HCT116 (cell line): ENCODE results near the gene NACC1. TPM values are rescaled to one million over a fixed set of nuclear protein-coding genes. Genes with fewer than 3 reads are reported as not detected.

Experiments used
- ATAC-seq: fragments of 200-7000 bp; cut with Tn5 transposase; 2 replicates; pipeline ENCODE4 v1.9.1; 2020; ENCODE audit warnings: mild to moderate bottlenecking, moderate library complexity
- BruUV-seq: library from RNA; stranded (reverse); fragments of 400-500 nt; replicated peaks from 2 replicates; lab custom pipeline; 2021; lab: Mats Ljungman, UMichigan
- CTCF ChIA-PET: fragments of 300-600 bp; sonication (Branson Sonifier 250); formaldehyde crosslinking; loops from one replicate; lab custom pipeline; 2021; ENCODE audit warnings: antibody characterized with exemption; lab: Charles Lee
- POLR2A ChIA-PET: fragments of 300-600, 350-600 bp; sonication (Branson Sonifier 250); formaldehyde crosslinking; loops from one replicate; lab custom pipeline; 2021; ENCODE audit warnings: antibody characterized with exemption; lab: Charles Lee
- RAD21 ChIA-PET, 2 experiments: fragments of 300-600 bp; sonication (Branson Sonifier 250); formaldehyde crosslinking; loops; one replicate each; lab custom pipeline; 2023; ENCODE audit warnings: low total read pairs in 2 of 2; ENCODE audit not compliant: uncharacterized antibody in 2 of 2, unreplicated experiment in 2 of 2, low non-redundant PET in 1 of 2; lab: Charles Lee
- DNase-seq: peaks from one replicate; pipeline ENCODE4 v3.0.0-alpha.2; 2010; ENCODE audit warnings: low read depth, low spot score
- H2AFZ ChIP-seq: fragments of 200-600 bp; shearing (Covaris generic), sonication (generic); 2 replicates; pipeline ENCODE4 v1.6.1; 2017; ENCODE audit warnings: low read depth, mixed run types, mixed read lengths, antibody characterized with exemption, low read length; ENCODE audit not compliant: poor library complexity, severe bottlenecking
- H3K27ac ChIP-seq: 2 replicates; pipeline ENCODE4 v1.5.1; 2012; ENCODE audit warnings: low read depth, low read length
- H3K27me3 ChIP-seq: fragments of 200-600 bp; sonication (generic); 2 replicates; pipeline ENCODE4 v1.6.1; 2016; ENCODE audit warnings: mixed run types, low read length, mixed read lengths; ENCODE audit not compliant: insufficient read depth
- H3K36me3 ChIP-seq, 2 experiments: fragments of 200-500 bp in 1 of 2; fragments of 200-600 bp in 1 of 2; sonication (Bioruptor generic) in 1 of 2; sonication (generic) in 1 of 2; 2 replicates each; pipeline versions ENCODE4 v1.5.1 to v1.6.1; 2014 to 2016; ENCODE audit warnings: low read length in 2 of 2, inconsistent platforms in 1 of 2, mixed read lengths in 1 of 2, mixed run types in 1 of 2; ENCODE audit not compliant: insufficient read depth in 2 of 2, control insufficient read depth in 1 of 2
- H3K4me1 ChIP-seq, 2 experiments: fragments of 200-600 bp in 1 of 2; sonication (generic) in 1 of 2; 2 replicates each; pipeline versions ENCODE4 v1.5.1 to v1.6.1; 2012 to 2017; ENCODE audit warnings: low read length in 2 of 2, inconsistent platforms in 1 of 2, mild to moderate bottlenecking in 1 of 2, mixed read lengths in 1 of 2, mixed run types in 1 of 2, moderate library complexity in 1 of 2; ENCODE audit not compliant: insufficient read depth in 2 of 2, control insufficient read depth in 1 of 2
- H3K4me2 ChIP-seq: fragments of 200-600 bp; sonication (generic); 2 replicates; pipeline ENCODE4 v1.6.1; 2017; ENCODE audit warnings: mixed run types, low read length, mixed read lengths
- H3K4me3 ChIP-seq, 2 experiments: fragments of 200-600 bp in 1 of 2; sonication (generic) in 1 of 2; replicated peaks in 1 of 2; 2 replicates each; pipeline ENCODE4 v1.5.1; 2011 to 2016; ENCODE audit warnings: low read length in 2 of 2, control low read depth in 1 of 2, low read depth in 1 of 2, mild to moderate bottlenecking in 1 of 2, mixed read lengths in 1 of 2, mixed run types in 1 of 2
- H3K79me2 ChIP-seq: fragments of 200-600 bp; sonication (generic); 2 replicates; pipeline ENCODE4 v1.6.1; 2017; ENCODE audit warnings: mild to moderate bottlenecking, mixed run types, low read length, moderate library complexity, mixed read lengths; ENCODE audit not compliant: insufficient read depth
- H3K9ac ChIP-seq: fragments of 200-600 bp; sonication (generic); 2 replicates; pipeline ENCODE4 v1.6.1; 2016; ENCODE audit warnings: low read length, mixed read lengths
- H3K9me2 ChIP-seq: fragments of 200-600 bp; sonication (generic), shearing (Covaris generic); 2 replicates; pipeline ENCODE4 v1.6.1; 2017; ENCODE audit warnings: mixed run types, mild to moderate bottlenecking, moderate library complexity; ENCODE audit not compliant: insufficient read depth
- H3K9me3 ChIP-seq, 2 experiments: fragments of 200-500 bp in 1 of 2; fragments of 200-600 bp in 1 of 2; sonication (Bioruptor generic) in 1 of 2; sonication (generic) in 1 of 2; 2 replicates each; pipeline ENCODE4 v1.6.1; 2014 to 2017; ENCODE audit warnings: low read length in 2 of 2, mixed read lengths in 2 of 2, inconsistent platforms in 1 of 2, low read depth in 1 of 2, mild to moderate bottlenecking in 1 of 2, mixed run types in 1 of 2, moderate library complexity in 1 of 2; ENCODE audit not compliant: control insufficient read depth in 1 of 2, insufficient read depth in 1 of 2
- H4K20me1 ChIP-seq: fragments of 200-600 bp; sonication (generic), shearing (Covaris generic); 2 replicates; pipeline ENCODE4 v1.6.1; 2017; ENCODE audit warnings: mixed run types, mild to moderate bottlenecking, moderate library complexity; ENCODE audit not compliant: insufficient read depth
- ATF3 ChIP-seq: IDR thresholded peaks from 2 replicates; pipeline ENCODE4 v1.6.1; 2012
- CBX3 ChIP-seq: IDR thresholded peaks from 2 replicates; pipeline ENCODE4 v1.6.1; 2012; ENCODE audit warnings: low read depth
- CEBPB ChIP-seq: IDR thresholded peaks from 2 replicates; pipeline ENCODE4 v1.6.1; 2012; ENCODE audit warnings: low read depth
- CTCF ChIP-seq, 3 experiments: fragments of 200-600 bp in 1 of 3; sonication (generic) in 1 of 3; IDR thresholded peaks in 2 of 3; conservative IDR thresholded peaks in 1 of 3; 2 replicates each; pipeline ENCODE4 v1.5.1; 2012 to 2017; ENCODE audit warnings: low read depth in 2 of 3, low read length in 2 of 3, antibody characterized with exemption in 1 of 3, borderline replicate concordance in 1 of 3, control low read depth in 1 of 3, mild to moderate bottlenecking in 1 of 3, mixed read lengths in 1 of 3, mixed run types in 1 of 3, moderate library complexity in 1 of 3; ENCODE audit not compliant: insufficient read depth in 1 of 3
- EGR1 ChIP-seq: IDR thresholded peaks from 2 replicates; pipeline ENCODE4 v1.6.1; 2012; ENCODE audit warnings: low read depth
- EZH2phosphoT487 ChIP-seq: fragments of 200-600 bp; IDR thresholded peaks from 2 replicates; pipeline ENCODE4 v1.6.1; 2018; ENCODE audit warnings: antibody characterized with exemption, borderline replicate concordance
- FOSL1 ChIP-seq: IDR thresholded peaks from 2 replicates; pipeline ENCODE4 v1.6.1; 2012; ENCODE audit warnings: low read depth
- JUND ChIP-seq: IDR thresholded peaks from 2 replicates; pipeline ENCODE4 v1.6.1; 2012
- MAX ChIP-seq: IDR thresholded peaks from 2 replicates; pipeline ENCODE4 v1.6.1; 2012
- POLR2A ChIP-seq: IDR thresholded peaks from 2 replicates; pipeline ENCODE4 v1.7.0; 2011; ENCODE audit warnings: borderline replicate concordance; ENCODE audit not compliant: insufficient read depth, insufficient read length; ENCODE audit errors: extremely low read depth
- REST ChIP-seq: IDR thresholded peaks from 2 replicates; pipeline ENCODE4 v1.6.1; 2012; ENCODE audit warnings: low read depth
- SIN3A ChIP-seq: IDR thresholded peaks from 2 replicates; pipeline ENCODE4 v1.6.1; 2012; ENCODE audit warnings: low read depth
- SP1 ChIP-seq: IDR thresholded peaks from 2 replicates; pipeline ENCODE4 v1.6.1; 2012; ENCODE audit warnings: low read depth
- TCF7L2 ChIP-seq: IDR thresholded peaks from 2 replicates; pipeline ENCODE4 v1.7.0; 2011; ENCODE audit warnings: borderline replicate concordance, inconsistent platforms; ENCODE audit not compliant: insufficient read depth, insufficient read length; ENCODE audit errors: extremely low read depth
- YY1 ChIP-seq: IDR thresholded peaks from 2 replicates; pipeline ENCODE4 v1.6.1; 2011; ENCODE audit warnings: low read length, low read depth, moderate library complexity, mild to moderate bottlenecking; ENCODE audit not compliant: insufficient replicate concordance; ENCODE audit errors: extremely low read depth
- ZBTB33 ChIP-seq: IDR thresholded peaks from 2 replicates; pipeline ENCODE4 v1.6.1; 2011; ENCODE audit warnings: mild to moderate bottlenecking, low read length, moderate library complexity; ENCODE audit not compliant: insufficient replicate concordance; ENCODE audit errors: extremely low read depth
- intact Hi-C: fragments of 100-400 bp; cut with micrococcal nuclease; formaldehyde crosslinking; loops from 2 replicates; pipeline ENCODE4 v1.10.0; 2022
- total RNA-seq: library from RNA; stranded (reverse); gene quantifications from one replicate; pipeline ENCODE4 v1.2.1, GENCODE V29; 2021; ENCODE audit not compliant: unreplicated experiment

The NACC1 gene
- total RNA-seq, 1 experiment from 2014 or later, result 181 TPM

- peaks cover 72 to 78% of the 10 kb centered on the region in 2 experiments for H3K4me1 ChIP-seq
Measured at GRCh38 chr19:13171146-13171545, 53.1 kb downstream of the NACC1 start.

More at GRCh38 chr19:13171146-13171545, 53.1 kb downstream of the NACC1 start:
- Histone ChIP-seq H3K9me3 (no peaks in the 10 kb centered on the region), H3K4me2 (peak overlapping the region; percentile 67), H3K79me2 (no peaks in the 10 kb centered on the region), H3K4me3 (no peak overlapping the region), H2AFZ (no peak overlapping the region), H3K27me3 (no peaks in the 10 kb centered on the region), H3K36me3 (no peaks in the 10 kb centered on the region), H3K9me2 (no peaks in the 10 kb centered on the region), H4K20me1 (no peaks in the 10 kb centered on the region), H3K27ac (peak overlapping the region; percentile 97), H3K9ac (peak overlapping the region; percentile 19; the same call in 1 of the 2 replicates)
- ATAC-seq, result no peak
- POLR2A ChIA-PET, result interaction anchor here (0.9 to 4.7 kb wide), 3 partner anchors 11 to 19 kb away, joined by 3 to 63 read pairs (median 34); no protein-coding TSS in a partner anchor
- DNase-seq, result no peak
- CTCF ChIA-PET, result no interaction called here
- TF ChIP-seq CBX3 (no peak), FOSL1 (no peak), REST (no peak), SIN3A (no peak), EZH2phosphoT487 (no peak), MAX (no peak), EGR1 (no peak), TCF7L2 (no peak), YY1 (no peak), CEBPB (no peak), CTCF (IDR thresholded peaks at IDR 0.05 in 2 of 3, conservative IDR thresholded peaks at IDR 0.05 in 1 of 3; ENCODE audit: borderline replicate concordance in 1 of 3, insufficient read depth in 1 of 3, low read depth in 2 of 3, low read length in 2 of 3) (no peak), ATF3 (no peak), POLR2A (no peak), ZBTB33 (no peak), SP1 (no peak), JUND (no peak)
- RAD21 ChIA-PET, result no interaction called here
- intact Hi-C loops, result no loop called here
- no TSS peak for BruUV-seq
